Measurements from ENCODE around the gene CHIC2.

GRCh38 chr4:54050214-54050904 is 14.0 kb downstream of the CHIC2 start:
- TF ChIP-seq CTCF (IDR thresholded peaks at IDR 0.05) (no peak), POLR2A (IDR thresholded peaks at IDR 0.05; ENCODE audit: low read depth) (no peak), EP300 (IDR thresholded peaks at IDR 0.05) (no peak), POLR2AphosphoS5 (IDR thresholded peaks at IDR 0.05) (no peak)
